Activated T-cell treated with anti-CD3 and anti-CD28 coated beads, Interleukin-2, amount 50 U/mL, for 4 hours (primary cell): ENCODE data around the gene CREG1. TPM values are rescaled to one million over a fixed set of nuclear protein-coding genes. Genes with fewer than 3 reads are reported as not detected.

Source experiments
- ATAC-seq, 2 donors: fragments of 200-7000 bp; cut with Tn5 transposase; one replicate each; pipeline ENCODE4 v1.10.0; 2021
- DNase-seq: peaks from one replicate; pipeline ENCODE4 v3.0.0-alpha.2; 2020
- H3K27me3 Mint-ChIP-seq: one replicate; pipeline ENCODE4 v1.8.0; 2021; ENCODE audit warnings: low read depth, mixed read lengths
- H3K36me3 Mint-ChIP-seq: one replicate; pipeline ENCODE4 v1.8.0; 2022; ENCODE audit warnings: mixed read lengths; ENCODE audit not compliant: insufficient read depth
- H3K4me1 Mint-ChIP-seq: one replicate; pipeline ENCODE4 v1.8.0; 2021; ENCODE audit warnings: low read depth, mixed read lengths
- H3K4me3 Mint-ChIP-seq: one replicate; pipeline ENCODE4 v1.8.0; 2021; ENCODE audit warnings: mild to moderate bottlenecking, moderate library complexity, mixed read lengths
- H3K9me3 Mint-ChIP-seq: one replicate; pipeline ENCODE4 v1.8.0; 2021; ENCODE audit warnings: mixed read lengths
- total RNA-seq, 3 donors: library from RNA; stranded (reverse); gene quantifications; one replicate each; pipeline ENCODE4 v1.2.1, GENCODE V29; 2021

The CREG1 gene
- 10 to 100 TPM; 12.5 to 14.5 (median 14.3) TPM for total RNA-seq

GRCh38 chr1:167553136-167554027 is at the start of gene CREG1:
Gene CREG1 (minus strand): TSS chr1:167553762.
- H3K36me3 Mint-ChIP-seq, result no peaks in the 10 kb centered on the region
- H3K27me3 Mint-ChIP-seq, result no peaks in the 10 kb centered on the region
- H3K4me3 Mint-ChIP-seq, result peak within 1 kb of the TSS; percentile 88
- DNase-seq (peak; percentile 84), ATAC-seq (peak; percentile 99)
- H3K4me1 Mint-ChIP-seq, result peaks cover 41% of the 10 kb centered on the region
- no peaks in the 10 kb centered on the region for H3K9me3 Mint-ChIP-seq

DNA sequence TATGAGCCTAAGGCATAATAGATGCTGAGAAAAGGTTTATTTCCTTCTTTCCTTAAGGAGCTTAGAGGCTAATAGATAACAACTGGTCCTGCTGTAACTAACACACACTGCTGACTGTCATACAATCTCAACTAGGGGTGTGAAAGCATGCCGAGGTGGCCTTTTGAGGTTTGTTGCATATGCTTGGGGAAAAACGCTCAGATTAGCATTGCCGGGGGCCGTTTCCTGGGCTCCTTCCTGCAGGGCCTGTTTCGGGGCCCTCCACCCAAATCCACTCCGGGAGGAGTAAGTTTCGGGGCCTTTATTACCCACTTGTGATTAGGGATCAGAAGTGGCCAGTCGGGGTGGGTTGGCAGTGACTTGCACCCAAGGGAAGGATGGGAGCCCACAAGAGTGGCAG is 49.3 kb upstream of the CREG1 start:
- H3K4me1 Mint-ChIP-seq, result peaks cover 44% of the 10 kb centered on the region
- H3K4me3 Mint-ChIP-seq, result no peak overlapping the region
- peaks cover 6% of the 10 kb centered on the region for H3K36me3 Mint-ChIP-seq
- H3K27me3 Mint-ChIP-seq, result no peaks in the 10 kb centered on the region
- DNase-seq, result no peak
- peaks cover 9% of the 10 kb centered on the region for H3K9me3 Mint-ChIP-seq
- ATAC-seq, result no peak

DNA sequence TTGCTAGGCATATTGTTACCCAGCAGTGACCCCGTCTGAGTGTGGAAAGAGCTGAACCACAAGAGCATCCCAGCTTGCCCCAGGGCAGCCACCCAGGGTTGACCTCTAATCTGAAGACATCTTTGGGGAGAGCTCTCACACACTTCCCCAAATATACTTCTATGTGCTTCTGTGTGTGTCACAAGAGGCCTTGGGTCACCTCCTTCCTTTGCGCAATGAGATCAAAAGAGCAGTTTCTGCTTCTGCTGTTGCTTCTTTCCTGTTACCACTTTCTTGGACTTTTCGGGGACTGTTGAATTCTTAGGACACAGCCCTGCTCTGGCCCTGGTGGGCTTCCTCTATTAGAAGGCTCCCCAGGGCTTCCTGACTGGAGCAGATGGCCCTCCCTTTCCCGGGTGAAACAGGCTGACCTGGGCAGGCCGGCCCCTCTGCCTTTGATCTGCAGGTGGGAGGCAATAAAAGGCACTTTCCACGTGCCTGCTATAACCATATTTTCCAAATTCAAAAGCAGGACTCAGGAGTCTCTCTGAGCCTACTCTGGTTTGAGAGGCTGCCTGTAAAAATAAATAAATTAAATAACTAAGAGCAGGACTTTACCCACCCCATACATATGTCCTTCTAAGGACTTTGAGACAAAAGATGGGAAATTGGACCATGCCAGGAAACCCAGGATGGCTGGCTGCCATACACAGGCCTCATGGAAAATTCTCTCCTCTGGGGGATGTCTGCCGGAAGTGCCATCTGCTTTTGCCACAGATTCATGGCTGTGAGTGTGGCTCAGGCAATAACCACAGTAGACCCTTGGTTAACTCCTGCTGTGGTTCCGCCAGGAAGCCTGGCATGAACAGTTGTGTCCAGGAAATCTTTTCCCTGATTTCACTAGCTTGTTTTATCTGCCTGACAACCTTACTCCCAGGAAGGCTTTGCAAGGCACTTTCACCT is 48.2 kb upstream of the CREG1 start:
- DNase-seq, result no peak
- Mint-ChIP-seq H3K4me1 (peaks cover 44% of the 10 kb centered on the region), H3K9me3 (peaks cover 2% of the 10 kb centered on the region), H3K36me3 (no peaks in the 10 kb centered on the region), H3K27me3 (no peaks in the 10 kb centered on the region), H3K4me3 (peak overlapping the region; percentile 48)
- peak; percentile 16 to 24 for ATAC-seq

- no peaks in the 10 kb centered on the region for H3K36me3 Mint-ChIP-seq
- no peaks in the 10 kb centered on the region for H3K27me3 Mint-ChIP-seq
- peak; percentile 88 to 90 for ATAC-seq
- no peak for DNase-seq
- peaks cover 44% of the 10 kb centered on the region for H3K4me1 Mint-ChIP-seq
- peak overlapping the region; percentile 46 for H3K4me3 Mint-ChIP-seq
- no peaks in the 10 kb centered on the region for H3K9me3 Mint-ChIP-seq
Observed at GRCh38 chr1:167599957-167600581, 46.5 kb upstream of the CREG1 start.

DNA sequence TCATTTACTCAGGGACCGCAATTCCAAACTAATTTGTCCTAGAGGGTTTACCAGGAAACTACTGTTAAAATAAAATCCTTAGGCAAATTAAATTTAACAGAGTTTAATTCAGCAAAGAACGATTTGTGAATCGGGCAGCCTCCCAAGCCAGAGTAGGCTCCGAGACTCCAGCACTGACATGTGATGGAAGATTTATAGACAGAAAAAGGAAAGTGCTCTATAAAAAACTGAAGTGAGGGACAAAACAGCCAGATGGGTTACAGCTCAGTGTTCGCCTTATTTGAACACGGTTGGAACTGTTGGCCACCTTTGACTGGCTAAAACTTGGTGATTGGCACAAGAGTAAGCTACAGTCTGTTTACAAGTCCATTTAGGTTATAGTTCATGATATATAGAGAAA is 41.3 kb upstream of the CREG1 start:
- DNase-seq, result no peak
- H3K4me3 Mint-ChIP-seq, result no peak overlapping the region
- H3K36me3 Mint-ChIP-seq, result no peaks in the 10 kb centered on the region
- peaks cover 7% of the 10 kb centered on the region for H3K4me1 Mint-ChIP-seq
- no peaks in the 10 kb centered on the region for H3K27me3 Mint-ChIP-seq
- H3K9me3 Mint-ChIP-seq, result no peaks in the 10 kb centered on the region
- no peak for ATAC-seq

DNA sequence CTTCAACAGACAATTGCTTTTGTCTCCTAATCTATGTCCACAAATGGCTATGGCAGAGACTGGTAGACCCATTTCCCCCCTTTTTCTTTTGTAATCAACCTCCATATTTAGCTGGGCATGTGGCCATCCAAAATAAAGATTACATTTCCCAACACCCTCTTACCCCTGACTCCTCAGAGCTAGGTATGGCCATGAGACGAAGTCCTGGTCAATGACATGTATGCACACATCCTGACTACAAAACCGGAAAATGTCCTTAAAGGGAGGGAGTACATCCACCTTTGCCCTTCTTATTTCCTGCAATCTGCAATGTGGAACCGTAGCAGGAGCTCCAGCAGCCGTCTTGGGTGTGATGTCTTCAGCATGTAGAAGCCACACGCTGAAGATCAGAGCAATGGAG is 40.3 kb upstream of the CREG1 start:
- peaks cover 3% of the 10 kb centered on the region for H3K4me1 Mint-ChIP-seq
- no peaks in the 10 kb centered on the region for H3K9me3 Mint-ChIP-seq
- no peak for DNase-seq
- no peaks in the 10 kb centered on the region for H3K36me3 Mint-ChIP-seq
- no peaks in the 10 kb centered on the region for H3K27me3 Mint-ChIP-seq
- ATAC-seq, result no peak
- no peak overlapping the region for H3K4me3 Mint-ChIP-seq

DNA sequence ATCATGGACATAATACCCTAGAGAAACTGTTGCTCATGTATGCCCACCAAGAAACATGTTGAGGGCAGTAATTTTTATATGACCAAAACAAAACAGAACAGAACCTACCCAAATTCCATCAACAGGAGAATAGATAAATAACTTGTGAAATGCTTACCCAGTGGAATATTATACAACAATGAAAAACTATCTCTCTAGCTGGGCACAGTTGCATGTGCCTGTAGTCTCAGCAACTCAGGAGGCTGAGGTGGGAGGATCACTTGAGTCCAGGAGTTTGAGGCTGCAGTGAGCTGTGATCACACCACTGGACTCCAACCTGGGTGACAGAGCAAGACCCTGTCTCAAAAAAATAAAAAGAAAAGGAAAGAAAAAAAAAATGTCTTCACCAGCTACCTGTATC is 38.9 kb upstream of the CREG1 start:
- Mint-ChIP-seq H3K4me3 (no peak overlapping the region), H3K36me3 (no peaks in the 10 kb centered on the region), H3K27me3 (no peaks in the 10 kb centered on the region), H3K4me1 (no peaks in the 10 kb centered on the region), H3K9me3 (no peaks in the 10 kb centered on the region)
- ATAC-seq (no peak), DNase-seq (no peak)

DNA sequence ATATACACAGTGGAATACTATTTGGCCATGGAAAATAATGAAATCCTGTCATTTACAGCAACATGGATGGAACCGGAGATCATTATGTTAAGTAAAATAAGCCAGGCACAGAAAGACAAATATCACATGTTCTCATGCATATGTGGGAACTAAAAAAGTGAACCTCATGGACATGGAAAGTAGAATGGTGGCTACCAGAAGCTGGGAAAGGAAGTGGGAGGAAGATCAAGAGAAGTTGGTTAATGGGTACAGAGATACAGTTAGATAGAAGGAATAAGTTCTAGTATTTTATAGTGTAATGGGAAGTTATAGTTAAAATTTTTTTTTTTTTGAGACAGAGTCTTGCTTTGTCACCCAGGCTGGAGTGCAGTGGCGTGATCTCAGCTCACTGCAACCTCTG is 34.8 kb upstream of the CREG1 start:
- no peaks in the 10 kb centered on the region for H3K27me3 Mint-ChIP-seq
- ATAC-seq, result no peak
- no peaks in the 10 kb centered on the region for H3K36me3 Mint-ChIP-seq
- H3K4me3 Mint-ChIP-seq, result no peak overlapping the region
- no peaks in the 10 kb centered on the region for H3K9me3 Mint-ChIP-seq
- H3K4me1 Mint-ChIP-seq, result no peaks in the 10 kb centered on the region
- DNase-seq, result no peak

DNA sequence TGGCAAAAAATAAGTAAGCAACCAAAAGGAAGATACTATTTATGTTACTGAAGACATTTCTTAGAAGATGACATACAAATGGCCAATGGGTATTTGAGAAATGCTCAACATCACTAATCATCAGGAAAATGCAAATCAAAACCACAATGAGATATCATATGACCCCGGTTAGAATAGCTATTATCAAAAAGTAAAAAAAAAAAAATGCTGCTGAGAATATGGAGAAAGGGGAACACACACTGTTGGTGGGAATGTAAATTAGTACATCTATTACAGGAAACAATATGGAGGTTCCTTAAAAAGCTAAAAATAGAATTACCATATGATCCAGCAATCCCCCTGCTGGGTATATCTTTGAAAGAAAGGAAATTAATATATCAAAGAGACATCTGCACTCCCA is 34.3 kb upstream of the CREG1 start:
- DNase-seq (no peak), ATAC-seq (no peak)
- H3K9me3 Mint-ChIP-seq, result no peaks in the 10 kb centered on the region
- H3K36me3 Mint-ChIP-seq, result no peaks in the 10 kb centered on the region
- H3K27me3 Mint-ChIP-seq, result no peaks in the 10 kb centered on the region
- no peaks in the 10 kb centered on the region for H3K4me1 Mint-ChIP-seq
- H3K4me3 Mint-ChIP-seq, result no peak overlapping the region

GRCh38 chr1:167587342-167587741 is 33.8 kb upstream of the CREG1 start:
- Mint-ChIP-seq H3K4me3 (no peak overlapping the region), H3K9me3 (no peaks in the 10 kb centered on the region), H3K27me3 (no peaks in the 10 kb centered on the region), H3K36me3 (no peaks in the 10 kb centered on the region), H3K4me1 (no peaks in the 10 kb centered on the region)
- no peak for ATAC-seq
- DNase-seq, result no peak

DNA sequence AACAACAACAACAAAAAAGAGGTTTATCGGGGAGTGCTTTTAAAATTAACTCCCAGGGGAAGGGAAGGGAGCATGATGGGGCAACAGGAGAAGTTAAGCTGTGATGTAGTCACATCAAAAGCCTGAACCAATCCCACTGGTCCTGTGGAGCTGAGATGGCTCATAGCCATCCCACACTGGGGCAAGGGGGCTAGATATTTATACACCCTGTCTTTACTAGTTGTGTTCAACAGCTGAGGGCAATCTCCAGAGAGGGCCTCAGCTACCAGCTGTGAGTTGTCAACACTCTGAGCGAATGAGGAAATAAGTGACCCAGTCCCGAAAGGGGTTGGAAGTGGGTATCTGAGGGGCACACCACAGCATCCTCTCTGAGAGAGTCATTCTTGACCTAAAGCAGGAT is 31.0 kb upstream of the CREG1 start:
- no peak for ATAC-seq
- Mint-ChIP-seq H3K36me3 (no peaks in the 10 kb centered on the region), H3K4me1 (no peaks in the 10 kb centered on the region), H3K9me3 (no peaks in the 10 kb centered on the region), H3K4me3 (no peak overlapping the region), H3K27me3 (no peaks in the 10 kb centered on the region)
- DNase-seq, result no peak

DNA sequence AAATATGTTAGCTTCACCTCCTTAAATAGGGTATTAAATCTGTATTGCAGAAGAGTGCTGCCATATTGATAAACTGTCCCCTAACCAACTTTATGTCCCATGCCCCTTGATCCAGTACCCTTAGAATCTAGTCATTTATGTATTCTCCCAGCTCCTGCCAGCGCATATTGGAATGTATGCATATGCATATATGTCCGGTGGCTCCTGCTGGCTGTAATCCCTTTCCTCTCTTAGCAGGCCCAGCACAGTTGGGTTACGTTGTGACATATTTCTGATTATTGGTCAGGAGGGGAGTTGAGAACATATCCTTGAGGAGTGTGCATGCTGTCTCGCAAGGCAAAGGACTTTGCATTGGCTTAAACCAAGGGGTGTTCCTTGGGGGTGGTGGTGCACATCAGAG is 29.2 kb upstream of the CREG1 start:
- no peaks in the 10 kb centered on the region for H3K36me3 Mint-ChIP-seq
- H3K4me1 Mint-ChIP-seq, result no peaks in the 10 kb centered on the region
- no peak for DNase-seq
- no peak for ATAC-seq
- peaks cover 3% of the 10 kb centered on the region for H3K27me3 Mint-ChIP-seq
- no peak overlapping the region for H3K4me3 Mint-ChIP-seq
- H3K9me3 Mint-ChIP-seq, result no peaks in the 10 kb centered on the region

DNA sequence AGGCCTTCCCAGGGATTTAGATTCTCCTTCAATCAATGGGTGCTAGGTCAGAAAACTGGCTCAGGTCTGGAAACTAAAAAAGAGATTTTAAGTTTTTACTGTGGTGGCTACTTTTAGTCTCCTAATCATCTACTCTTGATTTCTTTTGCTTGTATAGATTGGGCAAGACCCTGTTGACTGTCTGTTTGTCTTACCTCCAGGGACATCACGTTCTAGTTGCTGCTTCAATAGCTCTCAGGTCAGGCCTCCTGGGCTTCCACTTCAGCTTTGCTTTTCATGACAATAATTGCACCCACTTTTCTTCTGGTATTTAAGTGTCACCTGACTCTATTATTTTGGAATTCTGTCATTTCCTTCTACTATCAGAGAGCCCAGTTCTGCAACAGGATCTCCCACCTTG is 28.5 kb upstream of the CREG1 start:
- H3K36me3 Mint-ChIP-seq, result no peaks in the 10 kb centered on the region
- H3K9me3 Mint-ChIP-seq, result no peaks in the 10 kb centered on the region
- no peak for ATAC-seq
- no peak for DNase-seq
- H3K4me1 Mint-ChIP-seq, result no peaks in the 10 kb centered on the region
- no peak overlapping the region for H3K4me3 Mint-ChIP-seq
- peaks cover 3% of the 10 kb centered on the region for H3K27me3 Mint-ChIP-seq

DNA sequence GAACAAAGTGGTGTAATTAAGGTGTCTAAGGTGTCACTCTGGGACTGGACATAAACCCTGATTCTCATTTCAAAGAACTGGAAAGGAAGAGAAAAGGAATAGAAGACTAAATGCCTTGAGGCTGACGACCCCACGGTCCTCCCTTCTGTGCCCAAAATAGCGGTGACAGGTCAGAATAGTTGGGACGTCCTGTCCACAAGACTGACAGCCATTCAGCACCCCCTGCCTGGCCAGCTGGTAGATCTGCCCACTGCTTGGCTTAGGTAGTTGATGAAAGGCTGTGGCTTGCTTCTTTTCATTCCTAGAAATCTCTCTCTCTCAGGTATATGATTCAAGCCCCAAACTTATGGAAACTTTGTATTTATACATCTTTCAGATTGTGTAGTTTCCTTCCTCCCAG is 26.4 kb upstream of the CREG1 start:
- no peak for ATAC-seq

More for the DNA sequence above, 26.4 kb upstream of the CREG1 start:
- Mint-ChIP-seq H3K9me3 (no peaks in the 10 kb centered on the region), H3K4me1 (no peaks in the 10 kb centered on the region), H3K27me3 (peaks cover 5% of the 10 kb centered on the region), H3K4me3 (no peak overlapping the region), H3K36me3 (no peaks in the 10 kb centered on the region)
- DNase-seq, result no peak
